PC-9 (cell line): ENCODE data around the gene MYRIP. TPM values are rescaled to one million over a fixed set of nuclear protein-coding genes. Genes with fewer than 3 reads are reported as not detected.

ENCODE experiments used
- BruUV-seq: library from RNA; stranded (reverse); fragments of 400-500 nt; replicated peaks from 2 replicates; lab custom pipeline; 2021; lab: Mats Ljungman, UMichigan
- CTCF ChIA-PET: fragments of 300-600 bp; sonication (Branson Sonifier 250); formaldehyde crosslinking; loops from one replicate; lab custom pipeline; 2022; ENCODE audit warnings: antibody characterized with exemption; lab: Charles Lee
- POLR2A ChIA-PET: fragments of 300-600 bp; sonication (Branson Sonifier 250); formaldehyde crosslinking; loops from one replicate; lab custom pipeline; 2022; ENCODE audit warnings: antibody characterized with exemption; ENCODE audit not compliant: unreplicated experiment; lab: Charles Lee
- DNase-seq, 2 experiments: peaks; one replicate each; pipeline versions ENCODE4 v3.0.0 to v3.0.0-alpha.2; 2015 to 2022; ENCODE audit warnings: mixed read lengths in 1 of 2
- H2AFZ ChIP-seq: fragments of 200-600 bp; sonication (generic); 2 replicates; pipeline ENCODE4 v1.8.1; 2017; ENCODE audit warnings: antibody characterized with exemption
- H3F3A ChIP-seq: fragments of 200-600 bp; sonication (generic); 2 replicates; pipeline ENCODE4 v1.8.1; 2017; ENCODE audit warnings: antibody characterized with exemption, mild to moderate bottlenecking, low read depth; ENCODE audit not compliant: insufficient read depth
- H3K27ac ChIP-seq: fragments of 200-600 bp; sonication (generic); 2 replicates; pipeline ENCODE4 v1.6.1; 2016; ENCODE audit warnings: mixed run types
- H3K27me3 ChIP-seq: fragments of 200-600 bp; sonication (generic); 2 replicates; pipeline ENCODE4 v1.6.1; 2016; ENCODE audit warnings: low read depth, mixed run types; ENCODE audit not compliant: insufficient read depth
- H3K36me3 ChIP-seq: fragments of 200-600 bp; sonication (generic); 2 replicates; pipeline ENCODE4 v1.6.1; 2016; ENCODE audit warnings: low read depth, mixed run types
- H3K4me1 ChIP-seq: fragments of 200-600 bp; sonication (generic); replicated peaks from 2 replicates; pipeline ENCODE4 v1.6.1; 2016; ENCODE audit warnings: mixed run types; ENCODE audit not compliant: insufficient read depth
- H3K4me2 ChIP-seq: fragments of 200-600 bp; sonication (generic); 2 replicates; pipeline ENCODE4 v1.6.1; 2017; ENCODE audit warnings: mixed run types
- H3K4me3 ChIP-seq: fragments of 200-600 bp; sonication (generic); 2 replicates; pipeline ENCODE4 v1.6.1; 2016; ENCODE audit warnings: mixed run types
- H3K79me2 ChIP-seq: fragments of 200-600 bp; sonication (generic); 2 replicates; pipeline ENCODE4 v1.6.1; 2017; ENCODE audit warnings: low read depth, mixed run types
- H3K9me2 ChIP-seq: fragments of 200-600 bp; sonication (generic); 2 replicates; pipeline ENCODE4 v1.8.1; 2017; ENCODE audit warnings: mild to moderate bottlenecking; ENCODE audit not compliant: insufficient read depth
- H3K9me3 ChIP-seq: fragments of 200-600 bp; sonication (generic); 2 replicates; pipeline ENCODE4 v1.8.1; 2016; ENCODE audit warnings: low read depth; ENCODE audit not compliant: insufficient read depth
- H4K20me1 ChIP-seq: fragments of 200-600 bp; sonication (generic); 2 replicates; pipeline ENCODE4 v1.8.1; 2017; ENCODE audit not compliant: insufficient read depth
- EZH2 ChIP-seq: fragments of 200-600 bp; sonication (generic); IDR thresholded peaks from 2 replicates; pipeline ENCODE4 v1.8.0; 2017; ENCODE audit warnings: antibody characterized with exemption, low read depth
- intact Hi-C: fragments of 100-400 bp; cut with micrococcal nuclease; formaldehyde crosslinking; loops from one replicate; pipeline ENCODE4 v1.10.0; 2022; ENCODE audit not compliant: unreplicated experiment
- total RNA-seq: library from RNA; stranded (reverse); gene quantifications from 2 replicates; pipeline ENCODE4 v1.2.3, GENCODE V29; 2021
- TF ChIP-seq, protein P1 (sequence below): fragments of 200-600 bp; sonication (generic); conservative IDR thresholded peaks from 2 replicates; pipeline ENCODE4 v1.6.1; 2017; ENCODE audit warnings: mixed run types, antibody characterized with exemption, mild to moderate bottlenecking, moderate library complexity

MYRIP gene
- total RNA-seq, 1 experiment from 2014 or later = not detected

DNA sequence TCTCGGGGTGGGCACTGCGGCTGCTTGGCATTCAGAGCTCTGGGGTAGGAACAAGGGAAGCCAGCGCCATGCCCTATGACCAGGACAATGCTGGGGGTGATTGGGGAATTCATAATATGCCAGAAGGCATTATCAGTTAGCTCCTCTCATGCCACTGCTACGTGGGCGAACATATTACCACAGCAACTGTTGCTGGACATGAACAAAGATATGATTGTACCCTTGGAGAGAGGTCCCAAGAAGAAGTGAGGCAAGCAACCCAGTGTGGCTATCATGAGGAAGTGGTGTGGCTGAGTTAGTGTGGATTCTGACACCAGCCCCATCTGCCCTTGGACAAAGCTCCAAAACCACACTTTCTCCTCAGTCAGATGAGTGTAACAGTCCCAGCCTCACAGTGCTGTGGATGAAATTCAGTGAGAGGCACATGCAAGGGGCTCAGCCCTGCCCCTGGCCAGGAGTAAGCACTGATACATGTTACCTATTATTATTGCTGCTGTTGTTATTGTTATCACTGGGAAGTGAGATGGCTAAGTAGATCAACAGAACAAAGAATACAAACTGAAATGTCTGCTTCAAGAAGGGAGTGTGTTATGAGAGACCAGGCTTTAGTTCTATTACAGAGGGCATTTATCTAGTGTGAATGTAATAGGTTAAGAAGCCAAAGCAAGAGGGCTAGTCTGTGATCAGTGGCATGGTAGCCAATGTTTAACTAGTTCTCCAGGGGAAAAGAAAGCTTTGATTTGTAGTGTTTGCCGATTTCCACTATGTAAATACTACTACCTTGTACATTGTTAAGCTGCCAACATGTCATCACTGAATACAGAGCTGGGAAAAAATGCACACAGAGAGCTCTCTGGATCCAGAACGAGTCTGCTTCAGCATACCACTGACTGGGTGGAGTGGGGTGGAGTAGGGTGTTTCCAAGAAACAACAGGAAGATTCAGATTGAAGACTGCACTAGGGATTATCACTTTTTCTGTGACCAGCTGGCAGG, 277.8 kb downstream of the MYRIP start:
- H3K4me1 ChIP-seq = no peaks in the 10 kb centered on the region
- no peaks in the 10 kb centered on the region for H3K9me3 ChIP-seq
- no peaks in the 10 kb centered on the region for H3K9me2 ChIP-seq
- peaks cover 4% of the 10 kb centered on the region; the same call in 1 of the 2 replicates for H3K27me3 ChIP-seq
- TF ChIP-seq EZH2 = no peak
- TF ChIP-seq, protein P1, sequence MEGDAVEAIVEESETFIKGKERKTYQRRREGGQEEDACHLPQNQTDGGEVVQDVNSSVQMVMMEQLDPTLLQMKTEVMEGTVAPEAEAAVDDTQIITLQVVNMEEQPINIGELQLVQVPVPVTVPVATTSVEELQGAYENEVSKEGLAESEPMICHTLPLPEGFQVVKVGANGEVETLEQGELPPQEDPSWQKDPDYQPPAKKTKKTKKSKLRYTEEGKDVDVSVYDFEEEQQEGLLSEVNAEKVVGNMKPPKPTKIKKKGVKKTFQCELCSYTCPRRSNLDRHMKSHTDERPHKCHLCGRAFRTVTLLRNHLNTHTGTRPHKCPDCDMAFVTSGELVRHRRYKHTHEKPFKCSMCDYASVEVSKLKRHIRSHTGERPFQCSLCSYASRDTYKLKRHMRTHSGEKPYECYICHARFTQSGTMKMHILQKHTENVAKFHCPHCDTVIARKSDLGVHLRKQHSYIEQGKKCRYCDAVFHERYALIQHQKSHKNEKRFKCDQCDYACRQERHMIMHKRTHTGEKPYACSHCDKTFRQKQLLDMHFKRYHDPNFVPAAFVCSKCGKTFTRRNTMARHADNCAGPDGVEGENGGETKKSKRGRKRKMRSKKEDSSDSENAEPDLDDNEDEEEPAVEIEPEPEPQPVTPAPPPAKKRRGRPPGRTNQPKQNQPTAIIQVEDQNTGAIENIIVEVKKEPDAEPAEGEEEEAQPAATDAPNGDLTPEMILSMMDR = no peak
- CTCF ChIA-PET = no interaction called here
- no peak overlapping the region for H3K4me3 ChIP-seq
- H3K36me3 ChIP-seq = no peaks in the 10 kb centered on the region
- BruUV-seq = no TSS peak
- no peak for DNase-seq
- no peak overlapping the region for H2AFZ ChIP-seq
- POLR2A ChIA-PET = no interaction called here
- H3K27ac ChIP-seq = no peak overlapping the region
- H3K79me2 ChIP-seq = no peaks in the 10 kb centered on the region
- intact Hi-C loops = no loop called here
- H3K4me2 ChIP-seq = no peak overlapping the region
- no peaks in the 10 kb centered on the region for H4K20me1 ChIP-seq
- no peaks in the 10 kb centered on the region for H3F3A ChIP-seq

DNA sequence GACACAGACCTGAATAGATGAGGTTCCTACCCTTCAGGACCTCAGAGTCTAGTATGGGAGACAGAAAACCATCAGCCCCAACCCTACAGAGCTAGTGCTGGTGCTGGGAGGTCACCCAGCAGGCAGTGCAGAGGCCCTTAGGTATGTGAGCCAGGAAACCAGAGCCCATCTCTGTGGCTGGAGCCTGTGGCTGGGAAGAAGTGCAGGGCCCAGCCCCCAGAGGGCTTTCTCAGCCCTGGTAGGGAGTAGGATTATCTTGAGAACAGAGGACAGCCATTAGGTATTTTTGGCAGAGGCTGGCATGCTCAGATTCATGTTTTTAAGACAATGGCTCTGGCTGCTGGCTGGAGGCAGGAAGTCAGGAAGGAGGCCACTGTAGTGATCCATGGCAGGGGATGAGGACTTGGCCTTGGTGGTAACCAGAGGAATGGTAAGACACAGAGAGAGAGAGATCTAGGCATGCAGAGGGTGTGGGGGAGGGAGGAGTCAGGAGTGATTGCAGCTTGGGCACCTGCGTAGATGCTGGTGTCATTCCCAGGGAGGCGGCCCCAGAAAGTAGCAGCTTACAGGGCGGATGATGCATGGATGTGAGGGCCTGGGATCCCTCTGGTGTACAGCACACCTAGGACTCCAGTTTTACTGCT, 279.2 kb downstream of the MYRIP start:
- TF ChIP-seq EZH2 = no peak
- TF ChIP-seq, protein P1 = no peak
- intact Hi-C loops = no loop called here
- Histone ChIP-seq H3K36me3 (no peaks in the 10 kb centered on the region), H3K27ac (no peak overlapping the region), H3K79me2 (no peaks in the 10 kb centered on the region), H3F3A (no peaks in the 10 kb centered on the region), H2AFZ (no peak overlapping the region), H3K9me3 (no peaks in the 10 kb centered on the region), H3K9me2 (no peaks in the 10 kb centered on the region), H3K4me3 (no peak overlapping the region), H4K20me1 (no peaks in the 10 kb centered on the region), H3K27me3 (peaks cover 4% of the 10 kb centered on the region; the same call in 1 of the 2 replicates), H3K4me2 (no peak overlapping the region), H3K4me1 (no peaks in the 10 kb centered on the region)
- no TSS peak for BruUV-seq
- ChIA-PET CTCF (no interaction called here), POLR2A (no interaction called here)
- DNase-seq = no peak

DNA sequence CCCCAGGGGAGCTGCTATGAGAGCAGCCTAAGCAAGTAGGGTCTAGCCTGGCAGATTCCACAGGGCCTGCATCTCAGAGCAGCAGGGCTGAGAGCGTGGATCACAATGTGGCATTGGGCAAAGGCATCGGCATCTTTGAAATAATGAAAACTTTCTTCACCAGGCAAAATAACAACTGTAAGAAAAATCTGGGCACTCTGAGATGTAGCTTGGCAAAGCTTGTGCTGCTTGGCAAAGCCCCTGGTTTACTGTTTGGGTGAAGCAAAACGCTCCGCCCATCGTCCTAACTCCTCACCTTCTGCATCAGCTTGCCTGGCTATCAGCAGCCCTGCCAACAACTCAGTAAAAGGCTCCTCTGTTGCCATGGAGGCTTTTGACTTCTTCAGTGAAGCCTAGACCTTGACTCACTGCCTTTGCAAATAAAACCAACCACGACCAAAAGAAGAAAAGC, 287.3 kb downstream of the MYRIP start:
- CTCF ChIA-PET = no interaction called here
- no peak for DNase-seq
- Histone ChIP-seq H3K4me3 (no peak overlapping the region), H3K9me2 (no peaks in the 10 kb centered on the region), H3K36me3 (no peaks in the 10 kb centered on the region), H4K20me1 (no peaks in the 10 kb centered on the region), H3K79me2 (no peaks in the 10 kb centered on the region), H3K9me3 (no peaks in the 10 kb centered on the region), H3K27ac (no peak overlapping the region), H3K27me3 (peaks cover 16% of the 10 kb centered on the region; the same call in 1 of the 2 replicates), H3K4me2 (no peak overlapping the region), H3F3A (no peaks in the 10 kb centered on the region), H3K4me1 (no peaks in the 10 kb centered on the region), H2AFZ (no peak overlapping the region)
- no TSS peak for BruUV-seq
- no peak for TF ChIP-seq EZH2
- TF ChIP-seq, protein P1 = no peak
- intact Hi-C loops = no loop called here
- POLR2A ChIA-PET = no interaction called here
